ENCODE data around the gene SHB. TPM values are rescaled to one million over a fixed set of nuclear protein-coding genes. Genes with fewer than 3 reads are reported as not detected.

Gene SHB
- total RNA-seq, 1 donor from 2014 or later, result 39.0 TPM

DNA sequence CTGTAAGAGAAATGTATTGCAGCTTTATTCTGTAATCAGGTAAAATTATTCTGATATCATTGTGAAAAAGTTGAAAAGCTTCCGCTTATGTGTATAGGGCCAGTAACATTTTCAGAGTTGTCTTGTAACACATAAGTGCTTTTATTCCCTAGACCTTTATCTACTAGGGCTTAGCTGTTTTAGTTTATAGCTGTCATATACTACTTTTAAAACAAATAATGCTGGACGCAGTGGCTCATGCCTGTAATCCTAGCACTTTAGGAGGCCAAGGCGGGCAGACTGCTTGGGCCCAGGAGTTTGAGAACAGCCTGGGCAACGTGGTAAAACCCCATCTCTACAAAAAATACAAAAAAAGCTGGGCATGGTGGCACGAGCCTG, 198.2 kb downstream of the SHB start:
- intact Hi-C loops (cut with DNase I), result no loop called here
- DNase-seq (ENCODE audit: low spot score), result no peak

GRCh38 chr9:37870081-37870798, 198.8 kb downstream of the SHB start:
- intact Hi-C loops (cut with DNase I), result no loop called here

More at GRCh38 chr9:37870081-37870798, 198.8 kb downstream of the SHB start:
- DNase-seq (ENCODE audit: low spot score), result no peak

Other genes starting within 250 kb of the SHB start
- gene SLC25A51, start 165.1 kb downstream of the SHB start, total RNA-seq, result 29.0 TPM